Gastroesophageal sphincter (tissue), 4 donors: ENCODE measurements around the gene INAFM1. TPM values are rescaled to one million over a fixed set of nuclear protein-coding genes. Genes with fewer than 3 reads are reported as not detected.

Experiments used
- ATAC-seq: fragments of 150-250 bp; one replicate; pipeline ENCODE4 v1.9.1; 2016; ENCODE audit warnings: mild to moderate bottlenecking, moderate library complexity
- H3K27ac ChIP-seq, 4 donors: fragments of 200-600 bp; sonication (generic) in 3 of 4; 1 replicate in 3 of 4; 2 replicates in 1 of 4; pipeline ENCODE4 v1.5.1; 2016 to 2019
- H3K27me3 ChIP-seq: fragments of 200-600 bp; sonication (generic); one replicate; pipeline ENCODE4 v1.5.1; 2019
- H3K36me3 ChIP-seq, 2 donors: fragments of 200-600 bp; sonication (generic); one replicate each; pipeline ENCODE4 v1.5.1; 2019; ENCODE audit warnings: control low read depth in 1 of 2
- H3K4me1 ChIP-seq, 3 donors: fragments of 200-600 bp; sonication (generic); 1 replicate in 2 of 3; 2 replicates in 1 of 3; pipeline ENCODE4 v1.5.1; 2016 to 2019; ENCODE audit warnings: control low read depth in 2 of 3
- H3K4me3 ChIP-seq, 2 donors: fragments of 200-600 bp; sonication (generic); one replicate each; pipeline ENCODE4 v1.5.1; 2019; ENCODE audit warnings: mild to moderate bottlenecking in 1 of 2, moderate library complexity in 1 of 2
- H3K9me3 ChIP-seq, 3 donors: fragments of 200-600 bp; sonication (generic); one replicate each; pipeline ENCODE4 v1.5.1; 2017 to 2019; ENCODE audit warnings: control low read depth in 2 of 3
- EP300 ChIP-seq: sonication (generic); formaldehyde crosslinking; IDR thresholded peaks from one replicate; pipeline ENCODE4 v1.6.1; 2017; ENCODE audit warnings: antibody characterized with exemption, mild to moderate bottlenecking
- POLR2A ChIP-seq, 2 donors: fragments of 450-650 bp; IDR thresholded peaks; one replicate each; pipeline ENCODE4 v1.6.1; 2017; ENCODE audit warnings: antibody characterized with exemption in 2 of 2, mild to moderate bottlenecking in 2 of 2, moderate library complexity in 1 of 2
- POLR2AphosphoS5 ChIP-seq: sonication (generic); formaldehyde crosslinking; IDR thresholded peaks from one replicate; pipeline ENCODE4 v1.6.1; 2017; ENCODE audit warnings: antibody characterized with exemption
- WGBS, 2 donors: methylation state at CpG; one replicate each; pipeline ENCODE4 v1.1.5; 2018; ENCODE audit warnings: low coverage in 1 of 2; 5-methylcytosine and 5-hydroxymethylcytosine counted together
- total RNA-seq, 4 donors: library from RNA; depleted of rRNA; stranded (reverse); fragments of >200 nt; gene quantifications; one replicate each; pipeline ENCODE4 v1.1.0, GENCODE V29; 2016
- TF ChIP-seq, protein P1 (sequence below), 4 experiments: fragments of 200-600 bp in 2 of 4; fragments of 450-650 bp in 2 of 4; sonication (generic) in 1 of 4; IDR thresholded peaks; one replicate each; pipeline ENCODE4 v1.5.1; 2017 to 2019; ENCODE audit warnings: antibody characterized with exemption in 4 of 4, mild to moderate bottlenecking in 2 of 4, moderate library complexity in 2 of 4

The INAFM1 gene
- 10 to 100 TPM in 2 of 4 donors, 1 to 10 TPM in 2; 5.0 to 14.7 (median 11.7) TPM for total RNA-seq

- peak; percentile 80 for ATAC-seq
- peaks cover 0 to 49% (median 19%) of the 10 kb centered on the region in 3 donors for H3K4me1 ChIP-seq
- H3K36me3 ChIP-seq, result peaks cover 0 to 29% of the 10 kb centered on the region in 2 donors
- H3K4me3 ChIP-seq, result peak within 1 kb of the TSS; percentile 55 to 59
- TF ChIP-seq POLR2A (IDR thresholded peaks at IDR 0.05) (no peak), EP300 (no peak), POLR2AphosphoS5 (peak; percentile 55)
- TF ChIP-seq, protein P1, sequence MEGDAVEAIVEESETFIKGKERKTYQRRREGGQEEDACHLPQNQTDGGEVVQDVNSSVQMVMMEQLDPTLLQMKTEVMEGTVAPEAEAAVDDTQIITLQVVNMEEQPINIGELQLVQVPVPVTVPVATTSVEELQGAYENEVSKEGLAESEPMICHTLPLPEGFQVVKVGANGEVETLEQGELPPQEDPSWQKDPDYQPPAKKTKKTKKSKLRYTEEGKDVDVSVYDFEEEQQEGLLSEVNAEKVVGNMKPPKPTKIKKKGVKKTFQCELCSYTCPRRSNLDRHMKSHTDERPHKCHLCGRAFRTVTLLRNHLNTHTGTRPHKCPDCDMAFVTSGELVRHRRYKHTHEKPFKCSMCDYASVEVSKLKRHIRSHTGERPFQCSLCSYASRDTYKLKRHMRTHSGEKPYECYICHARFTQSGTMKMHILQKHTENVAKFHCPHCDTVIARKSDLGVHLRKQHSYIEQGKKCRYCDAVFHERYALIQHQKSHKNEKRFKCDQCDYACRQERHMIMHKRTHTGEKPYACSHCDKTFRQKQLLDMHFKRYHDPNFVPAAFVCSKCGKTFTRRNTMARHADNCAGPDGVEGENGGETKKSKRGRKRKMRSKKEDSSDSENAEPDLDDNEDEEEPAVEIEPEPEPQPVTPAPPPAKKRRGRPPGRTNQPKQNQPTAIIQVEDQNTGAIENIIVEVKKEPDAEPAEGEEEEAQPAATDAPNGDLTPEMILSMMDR (IDR thresholded peaks at IDR 0.05), result no peak
- peak within 1 kb of the TSS; percentile 92 to 99 (median 96) for H3K27ac ChIP-seq
- 0% methylated on average over 2 to 19 of the region's 72 CpGs for WGBS, 2 donors
- H3K27me3 ChIP-seq, result no peaks in the 10 kb centered on the region
- H3K9me3 ChIP-seq, result no peaks in the 10 kb centered on the region
These were observed at the start of gene INAFM1 for GRCh38 chr19:47274071-47274890. Gene INAFM1, plus strand, starts transcription at chr19:47274885. Its CDS starts 35 bp downstream, at chr19:47274920.

GRCh38 chr19:47225746-47226425, 48.8 kb upstream of the INAFM1 start:
- peak; percentile 74 for ATAC-seq
- no peaks in the 10 kb centered on the region for H3K27me3 ChIP-seq
- no peaks in the 10 kb centered on the region for H3K9me3 ChIP-seq
- TF ChIP-seq EP300, result no peak
- TF ChIP-seq, protein P1 (IDR thresholded peaks at IDR 0.05), result peak in 3 of 4 experiments; percentile 65 to 67 (median 66)
- peak; percentile 100 for TF ChIP-seq POLR2AphosphoS5
- TF ChIP-seq POLR2A (IDR thresholded peaks at IDR 0.05), result peak; percentile 100
- H3K4me1 ChIP-seq, result peaks cover 0 to 57% (median 3%) of the 10 kb centered on the region in 3 donors
- H3K27ac ChIP-seq, result peak overlapping the region; percentile 100
- WGBS, 2 donors, result 6 to 13% methylated on average over 2 to 8 of the region's 59 CpGs
- H3K36me3 ChIP-seq, result peaks cover 0 to 24% of the 10 kb centered on the region in 2 donors
- H3K4me3 ChIP-seq, result peak overlapping the region; percentile 79 to 99

DNA sequence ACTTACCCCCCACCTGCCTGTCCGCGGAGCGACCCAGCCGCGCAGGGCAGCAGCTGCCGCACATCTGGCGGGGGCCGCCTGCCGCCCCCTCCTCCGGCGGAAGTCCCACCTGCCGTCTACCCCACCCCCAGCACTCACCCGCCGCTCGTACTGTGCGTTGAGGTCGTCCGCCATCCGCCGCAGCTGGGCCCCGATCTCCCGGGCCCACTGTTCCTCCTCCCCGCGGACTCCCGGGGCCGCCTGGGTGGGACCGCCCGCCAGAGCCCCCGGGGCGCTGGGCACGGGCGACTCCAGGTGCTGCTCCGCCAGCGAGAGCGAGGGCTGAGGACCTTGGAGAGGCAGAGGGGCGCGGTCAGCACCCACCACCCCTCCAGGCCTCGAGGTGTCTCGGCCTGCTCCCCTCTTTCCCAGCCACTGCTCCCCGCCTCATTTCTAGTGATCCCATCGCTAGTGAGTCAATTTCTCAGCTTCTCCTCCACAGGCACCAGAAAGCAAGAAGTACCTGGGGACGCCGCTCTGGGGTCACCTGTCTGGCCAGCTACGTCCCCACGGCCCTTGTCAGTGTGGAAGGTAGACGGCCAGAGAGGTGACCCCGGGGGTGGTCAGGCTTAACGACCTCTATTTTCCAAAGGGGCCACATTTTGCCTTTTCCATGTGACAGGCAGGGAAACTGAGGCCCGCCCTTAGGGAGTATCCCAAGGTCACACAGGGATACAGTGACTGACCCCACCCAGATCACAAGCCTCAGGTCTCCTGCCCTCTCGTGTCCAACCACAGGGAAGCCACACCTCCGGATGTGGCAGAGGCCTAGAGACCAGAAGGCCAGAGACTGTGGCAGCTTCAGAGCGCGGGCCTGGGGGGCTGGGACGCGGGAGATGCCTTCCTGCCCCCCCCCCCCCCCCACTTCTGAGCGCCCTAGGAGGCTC, 48.0 kb upstream of the INAFM1 start:
- no CpG with 5 or more reads among the region's 56 CpGs for WGBS, 2 donors
- peaks cover 0 to 16% of the 10 kb centered on the region in 2 donors for H3K36me3 ChIP-seq
- H3K27me3 ChIP-seq, result no peaks in the 10 kb centered on the region
- H3K4me1 ChIP-seq, result peaks cover 0 to 62% (median 5%) of the 10 kb centered on the region in 3 donors
- TF ChIP-seq EP300 (no peak), POLR2AphosphoS5 (peak; percentile 39), POLR2A (IDR thresholded peaks at IDR 0.05) (peak; percentile 37 to 53)
- TF ChIP-seq, protein P1 (IDR thresholded peaks at IDR 0.05), result no peak
- ATAC-seq, result peak; percentile 47
- no peaks in the 10 kb centered on the region for H3K9me3 ChIP-seq
- H3K4me3 ChIP-seq, result peak overlapping the region; percentile 79 to 99
- peak overlapping the region; percentile 100 for H3K27ac ChIP-seq

DNA sequence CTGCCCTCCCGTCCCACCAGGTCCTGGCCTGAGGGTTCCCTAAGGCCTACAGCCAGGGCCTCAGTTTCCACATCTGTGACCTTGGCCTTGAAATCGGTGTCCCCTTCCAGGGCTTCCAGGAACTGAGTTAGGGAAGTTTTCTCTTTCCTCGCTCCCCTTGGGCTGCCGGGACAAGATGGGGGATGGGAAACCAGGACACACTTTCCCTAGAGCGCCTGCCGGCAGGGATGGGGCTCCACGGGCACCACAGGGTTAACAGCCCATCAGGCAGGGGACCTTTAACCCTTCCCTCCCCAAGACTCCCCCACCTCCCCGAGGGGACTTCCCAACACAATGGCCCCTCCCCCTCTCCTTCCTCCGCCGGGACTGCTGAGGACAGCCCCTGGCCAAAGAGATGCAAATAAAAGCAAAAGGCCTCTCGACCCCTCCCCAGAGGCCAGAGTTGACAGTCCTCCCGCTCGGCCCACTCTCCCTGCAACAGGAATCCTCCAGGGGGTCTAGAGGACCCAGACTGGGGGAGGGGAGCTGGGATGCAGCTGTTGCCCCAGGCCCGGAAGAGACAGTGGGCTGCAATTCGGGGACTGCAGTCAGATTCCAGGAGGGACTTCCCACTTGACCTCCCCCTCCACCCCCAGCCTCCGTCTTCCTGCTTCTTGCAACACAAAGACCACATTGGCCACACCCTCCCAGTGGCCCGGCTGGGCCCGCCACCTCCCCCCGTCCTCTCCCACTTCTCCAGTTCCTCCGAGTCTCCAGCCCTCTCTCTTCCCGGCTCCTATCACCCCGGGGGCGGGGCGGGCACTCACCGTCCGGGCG, 47.1 kb upstream of the INAFM1 start:
- TF ChIP-seq EP300 (no peak), POLR2AphosphoS5 (peak; percentile 45), POLR2A (IDR thresholded peaks at IDR 0.05) (peak in 1 of 2 donors; percentile 52)
- TF ChIP-seq, protein P1 (IDR thresholded peaks at IDR 0.05), result peak in 1 of 4 experiments; percentile 9
- peak overlapping the region; percentile 79 to 99 for H3K4me3 ChIP-seq
- no peaks in the 10 kb centered on the region for H3K9me3 ChIP-seq
- peaks cover 0 to 8% of the 10 kb centered on the region in 2 donors for H3K36me3 ChIP-seq
- H3K27ac ChIP-seq, result peak overlapping the region; percentile 100
- ATAC-seq, result peak; percentile 58
- 0% methylated on average over 6 of the region's 27 CpGs; no CpG with 5 or more reads in 1 of the 2 donors for WGBS, 2 donors
- H3K27me3 ChIP-seq, result no peaks in the 10 kb centered on the region
- H3K4me1 ChIP-seq, result peaks cover 0 to 70% (median 6%) of the 10 kb centered on the region in 3 donors
